HepG2 (cell line): ENCODE results near the gene ERH. TPM values are rescaled to one million over a fixed set of nuclear protein-coding genes. Genes with fewer than 3 reads are reported as not detected.

Experiments used
- CAMTA2 ChIP-seq: sonication (generic); formaldehyde crosslinking; IDR thresholded peaks from 2 replicates; pipeline ENCODE4 v1.4.0; 2020; ENCODE audit warnings: mild to moderate bottlenecking, missing genetic modification reagents, borderline replicate concordance
- CREM ChIP-seq, 2 experiments: sonication (generic) in 1 of 2; formaldehyde crosslinking in 1 of 2; IDR thresholded peaks; 2 replicates each; pipeline versions ENCODE4 v1.4.0 to v1.6.1; 2016 to 2020; ENCODE audit warnings: antibody characterized with exemption in 1 of 2, mild to moderate bottlenecking in 1 of 2, missing genetic modification reagents in 1 of 2
- ELF3 ChIP-seq: IDR thresholded peaks from 2 replicates; pipeline ENCODE4 v1.6.1; 2016; ENCODE audit warnings: missing genetic modification reagents, missing compliant biosample characterization
- HMG20B ChIP-seq: conservative IDR thresholded peaks from 2 replicates; pipeline ENCODE4 v1.6.1; 2016; ENCODE audit warnings: missing genetic modification reagents, missing compliant biosample characterization
- ISL2 ChIP-seq: sonication (generic); formaldehyde crosslinking; IDR thresholded peaks from 2 replicates; pipeline ENCODE4 v1.5.0; 2020; ENCODE audit warnings: missing genetic modification reagents
- JUND ChIP-seq: sonication (generic); formaldehyde crosslinking; IDR thresholded peaks from 2 replicates; pipeline ENCODE4 v1.8.0; 2022; ENCODE audit warnings: mild to moderate bottlenecking, missing genetic modification reagents
- KDM4B ChIP-seq: sonication (generic); formaldehyde crosslinking; IDR thresholded peaks from 2 replicates; pipeline ENCODE4 v1.4.0; 2020; ENCODE audit warnings: missing genetic modification reagents
- MED13 ChIP-seq: sonication (generic); formaldehyde crosslinking; IDR thresholded peaks from 2 replicates; pipeline ENCODE4 v1.5.0; 2020; ENCODE audit warnings: missing genetic modification reagents
- NR2F6 ChIP-seq, 2 experiments: IDR thresholded peaks; 2 replicates each; pipeline ENCODE4 v1.6.1; 2016; ENCODE audit warnings: antibody characterized with exemption in 1 of 2, mild to moderate bottlenecking in 1 of 2
- RORA ChIP-seq: sonication (generic); formaldehyde crosslinking; IDR thresholded peaks from 2 replicates; pipeline ENCODE4 v1.5.0; 2020; ENCODE audit warnings: mild to moderate bottlenecking, missing genetic modification reagents, moderate library complexity
- SALL2 ChIP-seq: sonication (generic); formaldehyde crosslinking; IDR thresholded peaks from 2 replicates; pipeline ENCODE4 v1.8.1; 2023; ENCODE audit warnings: mild to moderate bottlenecking, missing genetic modification reagents, inconsistent platforms
- SP1 ChIP-seq, 2 experiments: fragments of 450-650 bp in 1 of 2; sonication (generic) in 1 of 2; formaldehyde crosslinking in 1 of 2; IDR thresholded peaks; 2 replicates each; pipeline versions ENCODE4 v1.4.0 to v1.6.1; 2016 to 2020; ENCODE audit warnings: missing genetic modification reagents in 1 of 2
- ZBTB38 ChIP-seq: sonication (generic); formaldehyde crosslinking; IDR thresholded peaks from 2 replicates; pipeline ENCODE4 v1.5.1; 2020; ENCODE audit warnings: mild to moderate bottlenecking, missing genetic modification reagents
- ZFP36L2 ChIP-seq: sonication (generic); formaldehyde crosslinking; IDR thresholded peaks from 2 replicates; pipeline ENCODE4 v1.4.0; 2020; ENCODE audit warnings: missing genetic modification reagents
- ZNF160 ChIP-seq: sonication (generic); formaldehyde crosslinking; IDR thresholded peaks from 2 replicates; pipeline ENCODE4 v1.8.0; 2022; ENCODE audit warnings: mild to moderate bottlenecking, inconsistent platforms, missing genetic modification reagents
- ZNF232 ChIP-seq: sonication (generic); formaldehyde crosslinking; IDR thresholded peaks from 2 replicates; pipeline ENCODE4 v1.4.0; 2020; ENCODE audit warnings: missing genetic modification reagents, borderline replicate concordance
- ZNF234 ChIP-seq: sonication (generic); formaldehyde crosslinking; conservative IDR thresholded peaks from 2 replicates; pipeline ENCODE4 v1.5.1; 2020; ENCODE audit warnings: mild to moderate bottlenecking, missing genetic modification reagents
- ZNF33B ChIP-seq: sonication (generic); formaldehyde crosslinking; IDR thresholded peaks from 2 replicates; pipeline ENCODE4 v1.5.1; 2020; ENCODE audit warnings: mild to moderate bottlenecking, missing genetic modification reagents
- ZNF407 ChIP-seq: sonication (generic); formaldehyde crosslinking; IDR thresholded peaks from one replicate; pipeline ENCODE4 v1.5.1; 2020; ENCODE audit warnings: mild to moderate bottlenecking, missing genetic modification reagents; ENCODE audit errors: not compliant biosample characterization
- ZNF703 ChIP-seq: sonication (generic); formaldehyde crosslinking; IDR thresholded peaks from 2 replicates; pipeline ENCODE4 v1.5.1; 2020; ENCODE audit warnings: missing genetic modification reagents, mild to moderate bottlenecking, moderate library complexity, borderline replicate concordance
- ZNF782 ChIP-seq: sonication (generic); formaldehyde crosslinking; IDR thresholded peaks from 2 replicates; pipeline ENCODE4 v1.4.0; 2020; ENCODE audit warnings: missing genetic modification reagents, mild to moderate bottlenecking, borderline replicate concordance
- polyA plus RNA-seq, 8 experiments: library from polyadenylated mRNA; depleted of rRNA in 3 of 8; stranded (reverse) in 7 of 8; unstranded in 1 of 8; fragments of >200 nt; fragmentation: Illumina TruSeq in 4 of 8; extraction: Trizol in 4 of 8; gene quantifications; 2 replicates each; pipeline versions ENCODE4 v1.2.1 to v1.2.3, GENCODE V29; 2011 to 2016; ENCODE audit warnings: low read depth in 4 of 8, missing spikeins in 1 of 8, mixed read lengths in 1 of 8; ENCODE audit not compliant: insufficient read depth in 1 of 8
- total RNA-seq, 5 experiments: library from RNA; depleted of rRNA; stranded (reverse); fragments of >200 nt; fragmentation: Illumina TruSeq; extraction: Trizol; gene quantifications; 2 replicates each; pipeline ENCODE4 v1.2.3, GENCODE V29; 2016; ENCODE audit warnings: low read depth in 1 of 5

Gene ERH
- total and polyA plus RNA-seq, 2 of the 13 experiments (the other 11 are each of a cell fraction or from before 2014, with no cell fraction given) = 105 to 341 TPM

- TF ChIP-seq ZNF407 (CRISPR knock-in tag) (no peak), ZNF33B (no peak), MED13 (no peak), SP1 (IDR thresholded peaks at IDR 0.05) (no peak), SP1 (CRISPR knock-in tag; IDR thresholded peaks at IDR 0.05) (no peak), ISL2 (CRISPR knock-in tag) (no peak), ZBTB38 (CRISPR knock-in tag) (no peak), CAMTA2 (CRISPR knock-in tag) (no peak), ZFP36L2 (CRISPR knock-in tag) (no peak), ZNF234 (CRISPR knock-in tag) (no peak), SALL2 (no peak), RORA (CRISPR knock-in tag) (no peak), ZNF703 (CRISPR knock-in tag) (no peak), CREM (IDR thresholded peaks at IDR 0.05) (peak; percentile 37; the same call in 1 of the 2 replicates), CREM (CRISPR knock-in tag; IDR thresholded peaks at IDR 0.05) (no peak), ZNF232 (CRISPR knock-in tag) (no peak), ZNF160 (no peak), JUND (CRISPR knock-in tag) (0 out of 2 replicates have a peak, but pooled peaks have one; percentile 21), NR2F6 (IDR thresholded peaks at IDR 0.05) (no peak), NR2F6 (CRISPR knock-in tag; IDR thresholded peaks at IDR 0.05) (no peak), ELF3 (no peak), KDM4B (CRISPR knock-in tag) (no peak), ZNF782 (CRISPR knock-in tag) (no peak), HMG20B (CRISPR knock-in tag) (no peak)
Observed at GRCh38 chr14:69424149-69424923, 26.2 kb upstream of the ERH start (continued).
